ENCODE measurements around the gene NAA80.
"Not testable (repeated sequence)": the region's sequence is repeated elsewhere in the genome, so short reads cannot be mapped to it uniquely, and the experiment has no call there.

Gene NAA80

DNA sequence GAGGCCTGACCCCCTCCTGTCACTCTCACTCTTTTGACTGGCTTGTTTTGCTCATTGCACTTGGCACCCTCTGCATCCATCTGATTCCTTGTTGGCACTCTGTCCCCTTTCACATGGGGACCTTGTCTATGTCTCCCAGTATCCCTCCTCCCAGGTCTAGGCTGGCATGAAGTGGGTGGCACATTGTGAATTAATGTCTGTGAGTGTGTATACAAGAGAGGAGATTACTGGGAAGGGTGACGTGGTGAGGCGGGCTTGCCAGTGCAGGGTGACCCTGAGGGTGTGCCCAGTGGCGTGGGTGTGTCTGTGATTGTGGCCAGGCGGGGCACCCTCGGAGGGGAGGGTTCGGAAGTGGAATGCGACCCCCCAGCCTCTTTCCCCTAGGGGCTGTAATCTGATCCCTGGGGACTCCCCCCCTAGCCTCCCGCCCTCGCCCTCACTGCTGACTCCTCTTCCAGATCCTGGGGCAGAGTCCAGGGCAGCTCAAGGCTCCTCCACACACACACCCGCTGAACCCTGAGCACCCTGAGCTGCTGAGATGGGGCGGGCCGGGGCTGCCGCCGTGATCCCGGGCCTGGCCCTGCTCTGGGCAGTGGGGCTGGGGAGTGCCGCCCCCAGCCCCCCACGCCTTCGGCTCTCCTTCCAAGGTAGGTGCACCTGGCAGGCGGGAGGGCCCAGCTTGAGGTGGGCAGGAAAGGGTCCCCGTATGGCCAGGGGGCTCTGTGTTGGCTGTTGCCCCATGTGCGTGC is 30.3 kb downstream of the NAA80 start, which contains the start of gene SEMA3B:
SEMA3B (plus strand) TSS at position 445 of the 749 bp plus-strand sequence; CDS start at position 539, 94 bp downstream.
- DNase-seq, result no peak

- no peak for DNase-seq
Observed at GRCh38 chr3:50268276-50268675, 30.9 kb downstream of the NAA80 start.

DNA sequence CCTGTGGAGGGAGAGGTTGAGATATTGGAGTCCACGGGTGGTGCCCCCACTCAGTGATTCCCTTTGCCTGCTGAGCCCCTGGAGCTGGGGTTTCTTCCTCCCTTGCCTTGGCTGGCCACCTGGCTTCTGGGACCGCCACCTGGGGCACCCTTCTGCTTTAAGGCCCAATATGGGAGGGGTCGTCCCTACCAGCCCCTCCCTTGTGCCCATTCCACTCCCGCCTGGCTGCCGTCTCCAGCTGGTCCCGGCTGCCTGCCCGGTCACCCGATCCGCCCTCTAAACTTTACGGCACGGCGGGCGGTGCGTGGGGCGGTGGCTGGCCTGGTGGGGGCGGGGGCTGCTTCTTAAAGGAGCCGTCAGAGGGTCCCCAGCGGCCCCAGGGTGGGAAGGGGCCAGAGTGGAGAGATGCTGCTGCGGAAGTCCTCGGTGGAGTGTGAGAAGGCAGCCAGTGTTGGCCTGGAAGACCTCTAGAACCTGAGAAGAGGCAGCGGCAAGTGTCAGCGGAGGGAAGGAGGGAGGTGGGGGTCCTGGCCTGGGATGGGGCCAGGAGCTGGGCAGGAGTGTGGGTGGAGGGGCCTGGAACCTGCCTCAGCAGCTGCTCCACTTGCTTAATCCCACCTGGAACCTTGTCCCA is 31.8 kb downstream of the NAA80 start:
- no peak for DNase-seq

DNA sequence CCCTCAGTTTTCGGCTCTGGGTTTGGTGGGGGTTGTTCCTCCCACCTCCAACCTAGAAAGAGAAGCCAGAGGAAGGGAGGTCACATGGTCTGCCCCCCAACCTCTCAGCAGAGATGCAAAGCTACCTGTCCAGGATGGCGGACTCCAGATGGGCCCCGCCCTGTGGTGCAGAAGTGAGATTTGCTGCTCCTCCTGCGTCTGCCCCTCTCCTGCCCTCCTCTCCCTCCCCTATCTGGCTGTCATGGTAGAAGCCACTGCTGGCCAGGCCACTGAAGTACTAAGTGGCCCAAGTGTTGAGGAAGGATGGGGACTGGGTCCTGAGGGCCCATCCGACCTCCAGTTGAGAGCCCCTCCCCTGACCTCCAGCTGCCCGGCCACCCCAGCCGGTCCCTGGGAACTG is 32.4 kb downstream of the NAA80 start:
- DNase-seq, result no peak

- DNase-seq, result no peak
Observed at GRCh38 chr3:50266017-50266416, 33.2 kb downstream of the NAA80 start.

- no peak for DNase-seq
Observed at GRCh38 chr3:50265571-50265970, 33.6 kb downstream of the NAA80 start.

DNA sequence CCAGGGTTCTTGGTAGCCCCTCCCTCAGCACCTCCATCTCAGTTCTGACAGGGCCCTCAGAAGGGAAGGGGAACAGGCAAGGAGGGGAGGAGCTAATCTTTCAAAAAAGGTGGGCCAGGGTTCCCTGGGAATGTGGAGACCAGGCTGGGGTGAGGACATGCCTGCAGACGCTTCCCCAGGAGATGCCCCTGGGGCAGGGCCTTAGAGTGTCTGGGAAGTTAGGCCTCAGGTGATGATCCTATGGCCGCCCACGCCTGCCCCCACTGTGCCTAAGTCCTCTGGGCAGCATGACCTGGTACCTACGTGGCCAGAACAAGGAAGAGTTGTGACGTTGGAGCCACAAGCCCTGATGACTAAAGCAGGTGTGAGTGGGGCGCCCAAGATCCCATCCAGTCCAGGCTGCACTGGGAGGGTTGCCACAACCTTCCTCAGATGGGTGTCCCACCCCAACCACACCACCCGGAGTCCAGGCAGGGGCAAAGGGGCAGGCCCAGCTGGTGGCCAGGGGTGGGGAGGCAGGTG is 34.2 kb downstream of the NAA80 start:
- no peak for DNase-seq

DNA sequence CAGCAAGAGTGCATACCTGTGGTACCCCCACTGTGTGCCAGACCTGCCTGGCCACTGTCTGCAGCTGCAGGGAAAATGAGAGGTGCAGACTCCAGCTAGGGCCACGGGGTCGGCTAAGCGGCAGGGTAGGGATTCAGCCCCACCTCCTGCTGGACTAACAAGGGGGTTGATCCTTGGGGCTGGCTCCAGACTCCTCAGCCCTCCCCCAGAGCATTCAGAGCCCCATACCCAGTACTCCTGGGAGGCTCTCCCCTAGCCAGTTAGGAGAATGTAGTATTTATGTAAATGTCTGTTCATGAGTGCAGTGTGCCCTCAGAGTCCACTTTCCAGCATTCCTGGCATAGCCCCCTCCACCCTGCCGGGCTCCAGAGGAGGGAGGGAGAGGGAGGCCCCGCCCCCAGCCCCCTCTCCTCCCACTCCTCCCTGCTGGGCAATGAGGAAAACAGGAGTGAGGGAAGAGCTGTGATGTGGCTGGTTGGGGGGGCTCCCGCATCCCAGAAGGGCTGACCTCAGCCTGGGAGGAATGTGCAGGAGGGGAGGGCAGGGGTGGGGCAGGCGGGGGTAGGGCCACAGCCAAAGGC is 34.7 kb downstream of the NAA80 start:
- DNase-seq, result peak; percentile 57

- no peak for DNase-seq
Observed at GRCh38 chr3:50263478-50264382, 35.5 kb downstream of the NAA80 start.

DNA sequence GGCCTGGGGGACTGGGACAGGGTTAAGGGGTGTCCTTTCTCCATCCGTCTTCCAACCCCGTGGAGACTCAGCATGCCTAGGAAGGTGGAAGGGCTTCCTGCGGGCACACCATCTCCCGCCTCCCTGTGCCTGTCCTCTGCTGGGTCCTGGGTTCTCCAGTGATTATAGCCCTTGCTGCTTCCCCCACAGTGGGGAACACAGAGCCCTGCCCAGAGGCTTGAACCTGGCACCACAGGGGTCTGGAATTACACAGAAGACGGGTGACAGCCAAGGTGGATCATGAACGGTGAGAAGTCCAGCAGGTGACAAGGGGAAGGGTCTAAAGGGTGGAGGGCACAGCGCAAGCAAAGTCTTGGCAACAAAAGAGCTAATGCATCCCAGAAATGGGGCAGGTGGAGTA is 36.4 kb downstream of the NAA80 start:
- DNase-seq, result no peak

GRCh38 chr3:50262200-50262599 is 37.0 kb downstream of the NAA80 start:
- not testable (repeated sequence) for DNase-seq

DNA sequence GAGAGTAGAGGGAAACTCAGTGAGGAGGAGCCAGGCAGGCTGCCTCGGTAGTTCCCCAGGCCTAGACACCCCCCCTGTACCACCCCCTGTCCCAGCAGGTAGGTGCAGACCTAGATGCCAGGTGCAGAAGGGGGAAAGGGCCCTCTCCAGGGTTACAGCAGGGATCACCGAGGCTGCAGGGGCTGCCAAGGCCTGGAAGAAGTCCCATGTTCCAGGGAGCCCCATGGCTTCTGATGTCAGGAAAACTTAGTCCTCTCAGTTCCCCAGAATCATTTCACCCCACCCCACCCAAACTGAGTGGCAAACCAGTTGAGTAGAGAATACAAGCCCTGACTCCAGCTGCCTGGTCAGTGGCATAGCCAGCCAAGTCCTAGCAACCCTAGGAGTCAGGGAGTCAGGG is 37.7 kb downstream of the NAA80 start:
- no peak for DNase-seq

DNA sequence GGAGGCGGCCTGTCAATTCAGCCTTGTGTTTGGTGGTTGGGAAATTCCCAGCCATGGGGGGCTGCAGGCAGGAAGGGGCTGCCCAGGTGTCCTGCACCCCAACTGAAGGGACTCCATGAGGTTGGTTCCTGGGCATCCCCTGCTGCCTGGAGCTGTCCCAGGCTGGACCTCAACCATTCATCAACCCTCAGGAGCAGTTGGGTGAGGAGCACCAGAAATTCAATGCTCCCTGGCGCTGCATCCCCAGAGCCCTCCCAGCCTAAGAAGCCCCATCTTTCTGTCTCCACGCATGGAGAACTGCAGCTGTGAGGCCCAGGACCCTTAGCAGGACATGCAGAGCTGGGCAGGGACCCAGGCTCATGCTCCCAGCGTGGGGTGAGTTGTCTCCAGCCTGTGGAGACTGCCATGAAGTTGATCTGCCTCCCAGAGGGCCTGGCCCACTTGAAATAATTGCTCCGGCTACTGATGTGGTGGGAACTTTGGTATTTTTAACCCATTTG is 38.2 kb downstream of the NAA80 start:
- DNase-seq, result no peak

GRCh38 chr3:50260027-50260941 is 38.9 kb downstream of the NAA80 start:
- peak; percentile 72 for DNase-seq

DNA sequence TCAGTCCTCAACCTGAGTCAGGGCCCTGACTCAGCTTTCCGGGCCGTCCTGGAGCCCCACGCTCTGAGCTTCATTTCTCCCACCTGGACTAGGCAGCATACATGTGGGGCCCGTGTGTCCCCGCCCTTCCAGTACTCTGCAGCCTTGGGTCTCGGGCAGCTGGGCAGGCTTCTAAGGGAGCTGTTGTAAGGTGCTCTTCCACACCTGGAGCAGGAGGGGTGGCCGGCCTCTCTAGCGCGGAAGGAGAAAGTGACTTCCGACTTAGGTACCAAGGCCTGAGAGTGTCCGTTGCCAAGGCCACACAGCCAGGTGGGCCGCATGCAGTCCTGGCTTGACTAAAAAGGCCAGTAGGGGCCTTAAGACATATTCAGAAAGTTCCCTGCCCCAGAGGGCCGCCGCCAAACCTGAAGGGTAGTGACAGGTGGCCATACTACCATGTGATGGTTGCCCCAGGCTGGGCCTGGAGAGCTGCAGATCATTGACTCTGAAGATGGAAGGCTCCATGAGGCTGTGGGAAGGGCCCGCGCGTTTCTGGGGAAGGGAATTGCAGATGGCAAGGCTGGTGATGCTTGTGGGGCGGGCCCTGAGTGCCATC is 39.7 kb downstream of the NAA80 start:
- no peak for DNase-seq

- DNase-seq, result no peak
Observed at GRCh38 chr3:50258979-50259378, 40.2 kb downstream of the NAA80 start.

DNA sequence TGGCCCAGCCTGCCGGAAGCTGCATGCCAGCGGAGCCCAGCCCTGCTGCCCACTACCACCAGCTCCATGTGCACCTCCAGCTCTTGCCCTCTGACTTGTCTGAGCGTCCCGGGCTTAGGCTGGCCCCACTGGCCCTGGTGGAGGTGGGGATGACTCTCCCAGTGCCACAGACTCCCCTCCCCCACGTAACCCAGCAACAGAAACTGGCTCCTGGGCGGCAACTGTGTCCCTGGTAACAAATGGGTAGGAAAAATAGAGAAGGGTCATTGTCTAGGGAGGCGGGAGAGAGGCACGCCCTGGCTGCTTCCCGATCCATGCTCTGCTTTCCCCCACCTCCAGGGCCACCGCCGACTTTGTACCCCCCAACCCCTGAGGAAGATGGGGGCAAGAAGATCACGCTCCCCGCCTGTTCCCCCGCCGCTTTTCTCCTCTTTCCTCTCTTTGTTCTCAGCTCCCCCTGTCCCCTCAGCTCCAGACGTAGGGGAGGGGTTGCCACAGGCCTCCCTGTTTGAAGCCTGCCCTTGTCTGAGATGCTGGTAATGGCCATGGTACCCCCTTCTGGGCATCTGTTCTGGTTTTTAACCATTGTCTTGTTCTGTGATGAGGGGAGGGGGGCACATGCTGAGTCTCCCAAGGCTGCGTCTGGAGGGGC is 41.0 kb downstream of the NAA80 start:
- DNase-seq, result no peak

GRCh38 chr3:50256978-50257890 is 42.0 kb downstream of the NAA80 start:
- no peak for DNase-seq

- DNase-seq, result no peak
Observed at GRCh38 chr3:50255251-50255615, 44.0 kb downstream of the NAA80 start.

All from GOT3 (cell line).